Retina (tissue), 1 donor: Measurements from ENCODE around the gene SEPTIN12.

Experiments used
- DNase-seq: peaks from one replicate; pipeline ENCODE4 v3.0.0-alpha.2; 2016

Gene SEPTIN12

GRCh38 chr16:4783251-4783950 is 4.7 kb downstream of the SEPTIN12 start:
- DNase-seq = no peak

GRCh38 chr16:4780235-4780634 is 7.9 kb downstream of the SEPTIN12 start:
- no peak for DNase-seq

- no peak for DNase-seq
These were observed 10.1 kb downstream of the SEPTIN12 start for GRCh38 chr16:4778050-4778392.

- DNase-seq = no peak
These were observed 10.7 kb downstream of the SEPTIN12 start for GRCh38 chr16:4777339-4778049.

GRCh38 chr16:4776141-4776705 is 11.9 kb downstream of the SEPTIN12 start:
- DNase-seq = no peak

- DNase-seq = no peak
These were observed 13.1 kb downstream of the SEPTIN12 start for GRCh38 chr16:4775005-4775404.

GRCh38 chr16:4772351-4772750 is 15.8 kb downstream of the SEPTIN12 start:
- no peak for DNase-seq

- no peak for DNase-seq
These were observed 16.5 kb downstream of the SEPTIN12 start for GRCh38 chr16:4771646-4772045.

- DNase-seq = no peak
These were observed 18.9 kb downstream of the SEPTIN12 start for GRCh38 chr16:4769306-4769638.

GRCh38 chr16:4768549-4769305 is 19.4 kb downstream of the SEPTIN12 start:
- peak; percentile 94 for DNase-seq

GRCh38 chr16:4767872-4768548 is 20.1 kb downstream of the SEPTIN12 start:
- peak; percentile 24 for DNase-seq

- DNase-seq = peak; percentile 97
These were observed 21.1 kb downstream of the SEPTIN12 start, which contains the start of gene ZNF500 for GRCh38 chr16:4766875-4767628. ZNF500 (minus strand) TSS chr16:4767162; CDS start chr16:4765978, 1,184 bp downstream.

- no peak for DNase-seq
These were observed 22.4 kb downstream of the SEPTIN12 start for GRCh38 chr16:4765511-4766474.

GRCh38 chr16:4763791-4764190 is 24.4 kb downstream of the SEPTIN12 start:
- no peak for DNase-seq

- DNase-seq = no peak
These were observed 25.9 kb downstream of the SEPTIN12 start for GRCh38 chr16:4762205-4762604.

- no peak for DNase-seq
These were observed 27.8 kb downstream of the SEPTIN12 start for GRCh38 chr16:4760221-4760910.

- DNase-seq = no peak
These were observed 32.5 kb downstream of the SEPTIN12 start for GRCh38 chr16:4755687-4756086.

- DNase-seq = no peak
These were observed 33.3 kb downstream of the SEPTIN12 start for GRCh38 chr16:4754865-4755264.

GRCh38 chr16:4753227-4753626 is 34.9 kb downstream of the SEPTIN12 start:
- no peak for DNase-seq
